ENCODE measurements around the gene MTR.

DNA sequence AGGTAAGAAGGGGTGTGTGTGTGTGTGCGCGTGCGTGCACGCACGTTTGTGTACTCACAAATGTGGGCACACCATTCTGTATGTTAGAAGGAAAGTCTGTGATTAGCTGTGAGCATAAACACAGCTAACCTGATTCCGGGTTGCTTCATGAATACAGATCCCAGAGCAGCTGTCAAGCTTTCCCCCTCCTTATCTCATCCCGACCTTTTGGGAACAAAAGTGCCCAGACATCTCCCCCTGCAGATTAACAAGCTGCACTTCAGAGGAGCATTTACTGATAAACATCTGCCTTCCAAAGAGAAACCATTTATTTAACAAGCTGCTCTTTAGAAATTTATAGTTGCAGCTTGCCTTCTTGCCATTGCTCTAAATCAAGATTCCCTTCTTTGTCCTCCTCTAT is 112.1 kb downstream of the MTR start:
- TF ChIP-seq, protein P1, sequence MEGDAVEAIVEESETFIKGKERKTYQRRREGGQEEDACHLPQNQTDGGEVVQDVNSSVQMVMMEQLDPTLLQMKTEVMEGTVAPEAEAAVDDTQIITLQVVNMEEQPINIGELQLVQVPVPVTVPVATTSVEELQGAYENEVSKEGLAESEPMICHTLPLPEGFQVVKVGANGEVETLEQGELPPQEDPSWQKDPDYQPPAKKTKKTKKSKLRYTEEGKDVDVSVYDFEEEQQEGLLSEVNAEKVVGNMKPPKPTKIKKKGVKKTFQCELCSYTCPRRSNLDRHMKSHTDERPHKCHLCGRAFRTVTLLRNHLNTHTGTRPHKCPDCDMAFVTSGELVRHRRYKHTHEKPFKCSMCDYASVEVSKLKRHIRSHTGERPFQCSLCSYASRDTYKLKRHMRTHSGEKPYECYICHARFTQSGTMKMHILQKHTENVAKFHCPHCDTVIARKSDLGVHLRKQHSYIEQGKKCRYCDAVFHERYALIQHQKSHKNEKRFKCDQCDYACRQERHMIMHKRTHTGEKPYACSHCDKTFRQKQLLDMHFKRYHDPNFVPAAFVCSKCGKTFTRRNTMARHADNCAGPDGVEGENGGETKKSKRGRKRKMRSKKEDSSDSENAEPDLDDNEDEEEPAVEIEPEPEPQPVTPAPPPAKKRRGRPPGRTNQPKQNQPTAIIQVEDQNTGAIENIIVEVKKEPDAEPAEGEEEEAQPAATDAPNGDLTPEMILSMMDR (IDR thresholded peaks at IDR 0.05), result no peak
- TF ChIP-seq POLR2AphosphoS5 (IDR thresholded peaks at IDR 0.05), result no peak
- no peak for TF ChIP-seq EP300 (IDR thresholded peaks at IDR 0.05)
